ENCODE measurements around the gene PPIH.
"Not testable (repeated sequence)": the region's sequence is repeated elsewhere in the genome, so short reads cannot be mapped to it uniquely, and the experiment has no call there.

PPIH gene

DNA sequence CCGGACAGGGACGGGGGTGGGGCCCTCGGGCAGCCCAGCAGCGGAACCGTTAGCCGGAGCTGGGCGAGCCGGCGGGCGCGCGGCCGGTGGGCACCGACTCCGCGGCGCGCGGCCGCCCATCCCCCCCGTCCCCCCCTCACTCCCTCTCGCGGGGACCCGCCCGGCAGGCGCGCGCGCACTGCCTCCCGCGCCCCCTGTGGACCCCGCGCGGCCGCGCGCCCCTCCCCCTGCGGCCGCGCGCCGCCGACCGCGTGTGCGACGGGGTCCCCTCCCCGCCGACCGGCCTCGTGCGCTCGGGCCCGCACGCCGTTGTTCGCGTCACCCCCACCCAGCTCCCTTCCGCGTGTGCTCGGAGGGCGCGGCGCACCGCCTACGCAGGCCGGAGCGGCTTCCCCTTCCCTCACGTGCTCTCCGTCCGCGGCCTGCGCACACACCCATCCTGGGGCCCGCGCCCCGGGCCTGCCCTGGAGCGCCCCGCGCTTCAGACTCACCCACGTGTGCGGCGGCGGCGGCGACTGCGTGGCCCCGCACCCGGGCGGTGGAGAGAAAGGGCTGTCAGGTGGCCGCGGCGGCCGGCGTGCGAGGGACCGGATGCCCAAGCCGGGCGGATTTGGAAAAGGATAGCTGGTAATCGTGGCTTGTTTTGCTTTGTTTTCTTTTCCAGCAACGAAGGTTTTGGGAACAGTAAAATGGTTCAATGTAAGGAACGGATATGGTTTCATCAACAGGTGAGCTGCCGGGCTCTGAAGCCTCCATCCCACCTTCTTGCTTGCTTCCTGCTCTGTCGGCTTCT lies 24.7 kb downstream of the PPIH start:
- DNase-seq, result peak; percentile 67

DNA sequence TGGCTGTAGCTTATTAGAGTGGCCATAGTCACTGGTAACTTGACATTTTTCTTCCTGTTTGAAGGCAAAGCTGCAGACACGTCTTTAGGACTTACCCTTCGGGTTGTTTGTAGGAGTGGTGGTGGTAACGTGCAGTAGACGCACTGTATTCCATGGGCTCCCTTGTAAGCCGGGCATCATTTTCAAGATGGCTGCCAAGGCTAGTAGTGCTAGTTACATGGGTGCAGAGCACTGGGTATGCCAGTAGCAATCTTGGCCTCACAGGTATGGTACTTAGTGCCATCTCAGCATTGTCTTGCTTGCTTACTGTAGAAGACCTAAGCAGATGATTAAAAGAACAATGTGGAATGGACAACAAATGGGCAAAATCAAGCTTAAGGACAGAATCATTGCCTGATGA lies 25.9 kb downstream of the PPIH start:
- peak; percentile 15 for DNase-seq

DNA sequence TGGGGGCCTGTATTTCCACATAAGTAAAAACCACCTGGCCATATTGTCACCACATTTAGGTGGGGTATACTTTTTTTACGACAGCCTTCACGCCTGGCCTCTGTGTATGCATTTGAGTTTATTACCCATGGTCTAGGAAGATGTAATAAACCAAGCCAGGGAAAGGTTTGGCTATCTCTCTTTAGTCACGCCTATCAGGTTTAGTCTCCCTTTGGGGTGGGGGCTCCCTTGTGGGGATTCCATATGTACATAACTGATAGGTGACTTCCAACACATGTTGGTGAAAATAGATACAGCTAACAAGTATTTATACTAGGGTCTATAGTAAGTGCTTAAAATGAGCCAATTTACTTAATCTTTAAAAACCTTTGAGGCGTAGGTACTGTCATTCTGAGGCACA lies 28.2 kb downstream of the PPIH start:
- no peak for DNase-seq

DNA sequence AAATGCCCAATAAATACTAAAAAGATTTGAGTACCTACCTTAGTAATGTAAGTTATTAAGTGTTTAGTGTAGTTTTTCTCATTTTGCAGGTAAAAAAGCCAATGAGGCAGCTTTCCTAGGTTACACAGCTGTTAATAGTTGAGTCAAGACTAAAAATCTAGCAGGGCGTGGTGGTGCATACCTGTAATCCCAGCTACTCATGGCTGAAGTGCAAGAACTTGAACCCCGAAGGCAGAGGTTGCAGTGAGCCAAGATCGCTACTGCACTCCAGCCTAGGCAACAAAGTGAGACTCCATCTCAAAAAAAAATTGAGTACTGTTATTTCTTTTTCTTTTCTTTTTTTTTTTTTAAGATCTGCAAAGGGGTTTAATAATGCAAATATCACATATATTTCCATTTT lies 31.7 kb downstream of the PPIH start:
- no peak for DNase-seq

DNA sequence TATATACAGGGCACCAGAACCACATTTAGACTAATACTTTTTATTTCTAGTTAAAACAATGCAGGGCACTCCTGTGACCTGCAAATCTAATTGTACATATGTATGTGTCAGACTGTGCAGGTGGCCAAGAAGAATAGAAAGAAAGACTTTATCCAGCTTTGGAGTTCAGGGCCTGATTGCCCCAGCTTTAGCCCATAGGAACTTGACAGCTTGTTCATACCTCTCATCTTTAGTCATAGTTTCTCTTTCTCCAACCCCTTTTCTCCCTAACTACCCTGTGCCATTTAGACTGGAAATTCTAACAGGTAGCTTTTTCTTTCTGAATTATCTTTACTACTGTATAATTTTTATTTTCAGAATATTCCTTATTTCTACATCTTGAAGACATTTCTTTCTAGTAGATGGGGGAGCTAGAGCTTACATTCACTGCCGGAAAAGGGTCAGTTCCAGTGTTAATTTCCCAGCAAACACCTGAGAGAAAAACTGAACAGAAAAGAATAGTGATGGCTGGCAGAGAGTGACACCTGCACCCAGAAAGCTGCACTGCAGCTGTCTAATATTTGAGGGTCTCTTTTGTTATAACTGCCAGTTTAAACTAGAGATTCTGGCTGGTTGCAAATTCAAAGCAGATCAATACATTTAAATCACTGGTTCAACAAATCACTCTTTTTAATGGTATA lies 32.4 kb downstream of the PPIH start:
- DNase-seq, result no peak

DNA sequence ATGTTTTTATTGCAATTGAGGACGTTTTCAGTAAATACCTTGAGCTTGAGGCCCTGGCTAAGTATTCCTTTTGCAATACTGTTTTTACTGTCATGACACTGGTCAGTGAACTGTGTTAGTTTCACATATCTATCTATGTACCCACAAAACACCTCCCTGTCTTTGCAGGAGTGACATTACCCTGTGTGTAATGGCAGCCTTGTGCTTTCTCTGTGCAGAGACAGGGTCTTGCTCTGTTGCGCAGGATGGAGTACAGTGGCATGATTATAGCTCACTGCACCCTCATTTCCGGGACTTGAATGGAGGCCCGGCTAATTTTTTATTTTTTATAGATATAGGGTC lies 32.9 kb downstream of the PPIH start:
- no peak for DNase-seq

DNA sequence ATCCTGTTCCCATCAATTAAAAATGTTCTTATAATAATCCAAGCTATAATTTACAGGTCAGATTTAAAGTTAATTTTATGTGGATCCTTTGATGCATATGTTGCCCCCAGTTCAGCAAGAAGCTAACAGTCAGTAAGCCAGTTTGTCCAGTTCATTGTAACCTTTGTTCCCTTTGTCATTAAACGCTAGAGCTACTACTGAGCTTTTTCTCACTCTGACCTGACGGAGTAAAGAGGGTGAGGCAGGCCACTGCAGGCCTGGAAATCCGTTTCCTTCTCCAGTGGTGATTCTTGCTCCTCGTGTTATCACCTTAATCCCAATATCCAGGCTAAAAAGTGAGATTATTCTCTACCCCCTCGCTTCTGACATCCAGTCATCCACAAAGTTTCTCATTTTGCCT lies 34.2 kb downstream of the PPIH start:
- DNase-seq, result no peak

GRCh38 chr1:42692911-42693310 lies 34.7 kb downstream of the PPIH start:
- no peak for DNase-seq

DNA sequence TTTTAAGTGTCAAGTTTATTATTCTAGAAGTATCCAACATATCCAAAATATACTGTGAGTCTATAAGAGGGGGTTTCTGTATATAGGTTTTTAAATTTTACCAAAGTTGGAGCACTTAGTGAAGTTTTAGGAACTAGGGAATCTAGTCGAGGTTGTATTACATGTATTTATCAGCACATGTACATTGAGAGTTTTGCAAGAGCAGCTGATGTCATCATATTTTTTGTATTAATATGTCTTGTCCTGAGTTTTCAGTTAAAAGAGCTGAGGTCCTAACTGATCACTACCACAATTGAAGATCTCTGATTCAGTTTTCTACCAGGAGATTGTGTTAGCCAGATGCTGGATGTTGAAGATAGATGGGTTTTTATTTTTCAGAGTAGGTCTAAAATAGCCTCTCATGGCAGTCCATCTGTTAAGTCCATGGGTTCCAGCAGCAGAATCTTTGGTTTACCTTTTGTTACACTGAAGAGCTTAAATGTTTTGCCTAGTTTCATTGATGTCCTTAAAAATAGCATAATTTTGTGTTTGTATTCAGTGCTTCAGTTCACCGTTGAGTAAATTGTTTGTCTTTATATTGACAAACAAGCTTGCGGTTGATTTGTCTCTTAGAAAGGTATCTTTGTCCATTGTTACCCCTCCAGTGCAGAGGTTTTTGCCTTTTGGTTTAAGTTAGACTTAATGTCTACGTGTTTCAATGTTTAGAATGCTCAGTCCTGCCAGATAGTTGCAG lies 40.0 kb downstream of the PPIH start:
- no peak for DNase-seq

DNA sequence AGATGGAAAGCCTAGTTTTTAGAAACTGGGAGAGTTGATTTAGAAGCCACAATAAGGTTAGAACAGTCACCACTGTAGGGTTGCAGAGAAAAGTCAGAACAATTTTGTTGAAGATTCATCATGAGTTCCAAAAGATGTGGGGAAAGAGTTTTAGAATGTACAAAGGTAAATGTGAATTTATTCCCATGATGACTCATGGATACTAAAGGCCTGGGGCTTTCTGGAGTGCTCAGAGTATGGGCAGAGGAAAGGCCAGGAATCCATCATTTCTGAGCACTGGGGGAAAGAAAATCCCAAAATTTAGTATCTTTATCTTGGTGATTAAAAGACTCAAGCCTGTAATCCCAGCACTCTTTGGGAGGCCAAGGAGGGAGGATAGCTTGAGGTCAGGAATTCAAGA lies 41.8 kb downstream of the PPIH start:
- DNase-seq, result no peak

DNA sequence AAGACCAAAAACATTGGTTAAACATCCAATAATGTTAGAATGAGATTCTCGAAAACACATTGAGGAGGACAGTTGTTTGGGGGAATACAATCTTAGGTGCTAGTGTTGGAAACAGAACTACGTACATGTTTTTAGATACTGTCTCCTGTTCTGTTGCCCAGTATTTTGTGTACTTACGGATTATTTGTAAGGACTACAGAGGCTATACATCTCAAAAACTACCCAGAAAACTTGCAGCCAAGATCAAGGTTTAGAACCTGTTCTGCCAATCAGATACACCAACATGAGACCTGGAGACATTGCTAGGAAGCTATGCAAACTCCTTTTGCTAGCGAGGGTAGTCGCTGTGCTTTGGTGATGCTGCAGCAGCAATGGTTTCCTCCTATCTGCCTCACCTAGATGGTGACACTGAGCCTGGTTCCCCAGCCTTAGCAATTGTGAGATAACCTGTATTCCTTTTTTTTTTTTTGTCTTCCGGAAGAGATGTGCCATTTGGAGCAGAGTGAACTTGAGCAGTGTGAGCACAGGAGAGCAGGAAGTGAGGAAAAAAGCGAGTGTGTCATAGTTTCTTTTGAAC lies 45.8 kb downstream of the PPIH start:
- DNase-seq, result no peak

GRCh38 chr1:42712808-42713207 lies 54.6 kb downstream of the PPIH start:
- not testable (repeated sequence) for DNase-seq

DNA sequence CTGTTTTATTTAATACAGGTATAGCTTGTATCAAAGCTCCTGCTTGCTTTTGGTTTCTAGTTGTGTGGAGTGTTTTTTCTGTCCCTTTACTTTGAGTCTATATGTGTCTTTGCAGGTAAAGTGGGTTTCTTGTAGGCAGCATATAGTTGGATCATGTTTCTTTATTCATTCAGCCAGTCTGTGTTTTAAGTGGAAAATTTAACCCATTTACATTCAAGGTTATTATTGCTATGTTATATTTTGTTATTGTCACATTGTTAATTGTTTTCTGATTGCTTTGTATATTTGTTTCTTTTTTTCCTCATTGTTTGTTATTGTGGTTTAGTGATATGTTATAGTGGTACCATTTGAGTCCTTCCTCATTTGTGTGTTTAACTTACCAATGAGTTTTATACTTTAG lies 55.1 kb downstream of the PPIH start:
- no peak for DNase-seq

- DNase-seq, result not testable (repeated sequence)
Observed at GRCh38 chr1:42714441-42714840, 56.2 kb downstream of the PPIH start.

GRCh38 chr1:42720868-42721267 lies 62.6 kb downstream of the PPIH start:
- DNase-seq, result no peak

GRCh38 chr1:42721926-42722325 lies 63.7 kb downstream of the PPIH start:
- DNase-seq, result no peak

GRCh38 chr1:42722403-42722802 lies 64.2 kb downstream of the PPIH start:
- DNase-seq, result not testable (repeated sequence)

DNA sequence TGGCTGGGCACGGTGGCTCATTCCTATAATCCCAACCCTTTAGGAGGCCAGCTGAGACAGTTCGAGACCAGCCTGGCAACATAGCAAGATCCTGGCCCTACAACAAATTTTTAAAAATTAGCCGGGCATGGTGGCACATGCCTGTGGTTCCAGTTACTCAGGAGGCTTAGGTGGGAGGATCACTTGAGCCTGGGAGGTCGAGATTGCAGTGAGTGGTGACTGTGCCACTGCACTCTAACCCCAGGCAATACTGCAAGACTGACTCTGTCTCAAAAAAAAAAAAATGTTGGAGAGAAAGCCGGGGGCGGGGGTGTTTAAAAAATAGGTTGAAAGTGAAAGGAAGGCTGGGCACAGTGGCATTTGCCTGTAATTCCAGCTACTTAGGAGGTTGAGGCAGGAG lies 65.3 kb downstream of the PPIH start:
- DNase-seq, result no peak

- DNase-seq, result not testable (repeated sequence)
Observed at GRCh38 chr1:42725820-42726219, 67.6 kb downstream of the PPIH start.

Data from activated naive CD4-positive, alpha-beta T cell treated with anti-CD3 and anti-CD28 coated beads, Interleukin-2, amount 50 U/mL, for 16 hours (primary cell).